NCI-H1105 treated with DMSO at 0.1 percent for 48 hours (cell line): ENCODE results near the gene FBLN7.
"Not testable (repeated sequence)": the region's sequence is repeated elsewhere in the genome, so short reads cannot be mapped to it uniquely, and the experiment has no call there.

Source experiments
- DNase-seq: peaks from one replicate; lab custom pipeline; 2025; lab: John Stamatoyannopoulos, UW

Gene FBLN7

GRCh38 chr2:112138159-112139032 is at the start of gene FBLN7:
TSS of gene FBLN7 (plus strand) at chr2:112138385. CDS start at chr2:112138656, 271 bp downstream.
- no peak for DNase-seq

- DNase-seq = no peak
Measured at GRCh38 chr2:112089375-112089774, 48.8 kb upstream of the FBLN7 start.

GRCh38 chr2:112092286-112093041 is 45.7 kb upstream of the FBLN7 start:
- no peak for DNase-seq

GRCh38 chr2:112093216-112093615 is 45.0 kb upstream of the FBLN7 start:
- no peak for DNase-seq

- DNase-seq = no peak
Measured at GRCh38 chr2:112095681-112096080, 42.5 kb upstream of the FBLN7 start.

- DNase-seq = no peak
Measured at GRCh38 chr2:112096098-112096497, 42.1 kb upstream of the FBLN7 start.

- DNase-seq = no peak
Measured at GRCh38 chr2:112108178-112108832, 29.9 kb upstream of the FBLN7 start.

- DNase-seq = no peak
Measured at GRCh38 chr2:112109278-112109677, 28.9 kb upstream of the FBLN7 start.

- DNase-seq = no peak
Measured at GRCh38 chr2:112110966-112111365, 27.2 kb upstream of the FBLN7 start.

GRCh38 chr2:112113354-112113753 is 24.8 kb upstream of the FBLN7 start:
- DNase-seq = not testable (repeated sequence)

GRCh38 chr2:112118148-112118547 is 20.0 kb upstream of the FBLN7 start:
- no peak for DNase-seq

GRCh38 chr2:112121682-112122254 is 16.4 kb upstream of the FBLN7 start:
- DNase-seq = peak; percentile 18

- no peak for DNase-seq
Measured at GRCh38 chr2:112129060-112129459, 9.1 kb upstream of the FBLN7 start.

GRCh38 chr2:112133344-112133743 is 4.8 kb upstream of the FBLN7 start:
- DNase-seq = no peak

GRCh38 chr2:112134120-112134519 is 4.1 kb upstream of the FBLN7 start:
- DNase-seq = no peak

- DNase-seq = no peak
Measured at GRCh38 chr2:112136096-112136495, 2.1 kb upstream of the FBLN7 start.

GRCh38 chr2:112137516-112138158 is 548 bp upstream of the FBLN7 start:
- no peak for DNase-seq

GRCh38 chr2:112139033-112139614 is 939 bp downstream of the FBLN7 start:
- not testable (repeated sequence) for DNase-seq

- DNase-seq = not testable (repeated sequence)
Measured at GRCh38 chr2:112139661-112140204, 1.5 kb downstream of the FBLN7 start.

- DNase-seq = no peak
Measured at GRCh38 chr2:112140205-112140802, 2.1 kb downstream of the FBLN7 start.
